Occipital lobe (tissue), 2 donors: ENCODE measurements around the gene PQBP1. TPM values are rescaled to one million over a fixed set of nuclear protein-coding genes. Genes with fewer than 3 reads are reported as not detected.
"Not testable (repeated sequence)": the region's sequence is repeated elsewhere in the genome, so short reads cannot be mapped to it uniquely, and the experiment has no call there.

Experiments used
- DNase-seq: peaks from one replicate; lab custom pipeline; 2025; lab: John Stamatoyannopoulos, UW
- total RNA-seq: library from RNA; depleted of rRNA; stranded (reverse); fragments of >200 nt; gene quantifications from one replicate; pipeline ENCODE4 v1.2.3, GENCODE V29; 2014

PQBP1 gene, protein sequence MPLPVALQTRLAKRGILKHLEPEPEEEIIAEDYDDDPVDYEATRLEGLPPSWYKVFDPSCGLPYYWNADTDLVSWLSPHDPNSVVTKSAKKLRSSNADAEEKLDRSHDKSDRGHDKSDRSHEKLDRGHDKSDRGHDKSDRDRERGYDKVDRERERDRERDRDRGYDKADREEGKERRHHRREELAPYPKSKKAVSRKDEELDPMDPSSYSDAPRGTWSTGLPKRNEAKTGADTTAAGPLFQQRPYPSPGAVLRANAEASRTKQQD
- 26.8 TPM for total RNA-seq

DNA sequence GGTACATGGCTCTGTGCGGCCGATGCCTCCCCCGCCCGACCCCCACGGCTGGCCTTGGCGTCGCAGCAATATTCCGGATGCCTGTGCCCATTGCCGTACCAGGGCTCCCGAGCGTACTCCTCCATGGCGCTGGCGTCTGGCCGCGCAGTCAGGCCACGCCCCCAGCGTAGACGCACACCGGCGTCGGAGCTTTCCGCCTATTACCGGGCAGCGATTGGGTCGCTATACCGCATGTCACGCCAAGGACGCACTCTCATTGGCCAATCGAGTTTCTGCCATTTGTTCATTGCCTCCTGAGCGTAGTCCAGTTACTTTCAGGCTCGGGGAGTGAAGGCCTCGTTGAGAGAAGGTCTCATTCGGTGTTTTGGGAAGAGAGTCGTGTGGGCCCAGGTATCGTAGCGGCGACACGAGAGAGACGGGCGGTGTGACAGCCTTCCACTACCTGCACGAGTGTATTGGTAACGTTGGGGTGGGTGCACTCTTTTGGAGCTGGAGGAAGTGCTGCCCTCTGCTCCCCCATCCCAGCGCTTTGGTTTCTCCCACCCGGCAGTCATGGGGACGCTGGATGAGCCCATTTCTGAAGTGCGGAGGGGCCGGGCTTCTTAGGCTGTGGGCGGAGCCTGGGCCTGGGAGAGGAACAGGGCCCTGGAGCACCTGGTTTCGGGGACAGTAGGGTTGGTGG lies at the start of gene PQBP1, which contains the start of gene TIMM17B:
PQBP1 (plus strand) TSS at position 306 of the 682 bp plus-strand sequence. CDS start 580 bp downstream, outside the sequence.
TIMM17B (minus strand) TSS at position 144 of the 682 bp plus-strand sequence; CDS start at position 125, 19 bp downstream.
- DNase-seq: peak; percentile 85

DNA sequence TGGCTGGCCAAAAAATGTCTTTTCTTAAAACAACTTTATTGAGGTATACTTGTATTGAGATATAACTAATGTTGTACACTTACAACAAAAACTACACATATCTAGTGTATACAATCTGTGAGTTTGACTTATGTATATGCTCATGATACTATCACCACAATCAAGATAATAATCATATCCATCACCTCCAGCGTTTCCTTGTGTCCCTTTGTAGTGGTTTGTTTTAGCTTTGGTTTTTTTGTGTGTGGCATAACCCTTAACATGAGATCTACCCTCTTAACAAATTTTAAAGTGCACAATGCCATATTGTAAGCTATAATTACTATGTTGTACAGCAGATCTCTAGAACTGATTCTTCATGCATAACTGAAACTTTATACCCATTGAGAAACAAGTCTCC lies 48.9 kb upstream of the PQBP1 start:
- no peak for DNase-seq

DNA sequence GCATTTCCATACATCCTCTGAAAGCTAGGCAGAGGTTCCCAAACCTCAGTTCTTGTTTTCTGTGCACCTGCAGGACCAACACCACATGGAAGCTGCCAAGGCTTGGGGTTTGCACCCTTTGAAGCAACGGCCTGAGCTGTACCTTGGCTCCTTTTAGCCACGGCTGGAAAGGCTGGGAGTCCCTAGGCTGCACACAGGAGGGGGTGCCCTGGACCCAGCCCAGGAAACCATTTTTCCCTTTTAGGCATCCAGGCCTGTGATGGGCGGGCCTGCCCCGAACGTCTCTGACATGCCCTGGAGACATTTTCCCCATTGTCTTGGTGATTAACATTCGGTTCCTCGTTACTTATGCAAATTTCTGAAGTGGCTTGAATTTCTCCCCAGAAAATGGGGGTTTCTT lies 44.9 kb upstream of the PQBP1 start:
- no peak for DNase-seq

DNA sequence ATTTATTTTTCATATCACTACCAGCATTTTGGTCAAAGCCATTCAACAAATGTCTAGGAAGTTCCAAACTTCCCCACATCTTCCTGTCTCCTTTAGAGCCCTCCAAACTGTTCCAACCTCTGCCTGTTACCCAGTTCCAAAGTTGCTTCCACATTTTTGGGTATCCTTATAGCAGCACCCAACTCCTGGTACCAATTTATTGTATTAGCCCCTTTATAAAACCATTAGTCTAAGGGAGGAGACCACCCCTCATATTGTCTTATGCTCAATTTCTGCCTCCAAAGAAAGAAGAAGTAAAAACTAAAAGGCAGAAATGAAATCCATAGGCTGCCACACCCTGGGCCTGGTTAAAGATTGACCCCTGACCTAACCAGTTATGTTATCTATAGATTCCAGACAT lies 44.2 kb upstream of the PQBP1 start:
- DNase-seq: not testable (repeated sequence)

DNA sequence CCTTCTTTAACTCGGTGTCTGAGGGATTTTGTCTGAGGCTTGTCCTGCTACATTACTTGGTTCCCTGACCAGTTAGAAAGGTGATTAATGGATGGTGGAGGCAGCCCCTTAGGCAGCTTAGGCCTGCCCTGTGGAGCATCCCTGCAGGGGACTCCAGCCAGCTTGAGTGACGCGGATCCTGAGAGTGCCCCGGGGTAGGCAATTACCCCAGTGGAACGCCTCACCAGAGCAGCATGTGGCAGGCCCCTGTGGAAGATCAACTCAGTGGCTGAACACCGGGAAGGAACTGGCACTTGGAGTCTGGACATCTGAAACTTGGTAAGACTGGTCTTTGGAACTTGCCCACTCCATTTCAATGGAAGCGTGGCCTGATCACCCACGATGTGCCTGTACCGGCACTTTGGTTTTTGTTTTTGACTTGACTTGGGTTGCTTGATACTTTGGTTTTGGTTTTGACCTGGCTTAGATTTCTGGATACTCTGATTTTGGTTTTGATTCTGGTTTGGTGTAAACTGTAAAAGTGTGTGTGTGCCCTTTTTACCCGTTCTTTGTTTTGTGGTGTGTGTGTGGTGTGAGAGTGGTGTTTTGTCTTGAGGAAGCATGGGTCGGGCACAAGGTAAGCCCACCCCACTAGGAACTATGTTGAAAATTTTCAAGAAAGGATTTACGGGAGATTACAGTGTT lies 43.5 kb upstream of the PQBP1 start:
- not testable (repeated sequence) for DNase-seq

DNA sequence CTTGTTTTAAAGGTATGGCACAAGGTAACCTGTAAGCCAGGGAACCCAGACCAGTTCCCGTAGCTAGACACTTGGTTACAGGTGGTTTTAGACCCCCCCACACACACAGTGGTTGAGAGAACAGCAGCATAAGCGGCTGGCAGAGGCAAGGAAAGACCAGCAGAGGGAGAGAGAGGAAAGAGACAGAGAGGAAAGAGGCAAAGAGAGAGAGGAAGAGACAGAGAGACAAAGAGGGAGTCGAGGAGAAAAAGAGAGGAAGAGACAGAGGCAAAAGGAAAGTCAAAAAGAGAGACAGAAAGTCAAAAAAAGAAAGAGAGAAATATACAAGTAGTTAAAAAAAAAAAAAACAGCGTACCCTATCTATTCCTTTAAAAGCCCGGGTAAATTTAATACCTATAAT lies 42.8 kb upstream of the PQBP1 start:
- no peak for DNase-seq

DNA sequence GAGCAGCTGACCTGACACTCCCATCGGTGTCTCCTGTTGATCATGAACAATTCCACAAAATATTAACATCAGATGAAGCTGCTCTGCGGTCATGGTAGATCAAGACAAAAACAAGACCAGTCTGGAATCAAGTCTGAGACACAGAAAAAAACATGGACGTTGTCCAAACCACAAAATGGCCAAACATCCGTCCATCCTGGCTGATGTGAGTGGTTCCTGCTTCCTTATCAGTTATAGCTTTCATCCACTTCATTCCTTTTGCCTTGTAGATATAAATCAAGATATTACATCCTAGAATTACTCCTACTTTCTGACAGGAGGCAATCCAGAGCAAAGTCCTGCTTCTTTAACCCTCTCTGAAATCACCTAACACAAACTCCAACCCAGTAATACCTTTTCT lies 33.5 kb upstream of the PQBP1 start:
- no peak for DNase-seq

DNA sequence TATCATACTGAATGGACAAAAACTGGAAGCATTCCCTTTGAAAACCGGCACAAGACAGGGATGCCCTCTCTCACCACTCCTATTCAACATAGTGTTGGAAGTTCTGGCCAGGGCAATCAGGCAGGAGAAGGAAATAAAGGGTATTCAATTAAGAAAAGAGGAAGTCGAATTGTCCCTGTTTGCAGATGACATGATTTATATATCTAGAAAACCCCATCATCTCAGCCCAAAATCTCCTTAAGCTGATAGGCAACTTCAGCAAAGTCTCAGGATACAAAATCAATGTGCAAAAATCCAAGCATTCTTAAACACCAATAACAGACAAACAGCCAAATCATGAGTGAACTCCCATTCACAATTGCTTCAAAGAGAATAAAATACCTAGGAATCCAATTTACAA lies 25.7 kb upstream of the PQBP1 start:
- not testable (repeated sequence) for DNase-seq

DNA sequence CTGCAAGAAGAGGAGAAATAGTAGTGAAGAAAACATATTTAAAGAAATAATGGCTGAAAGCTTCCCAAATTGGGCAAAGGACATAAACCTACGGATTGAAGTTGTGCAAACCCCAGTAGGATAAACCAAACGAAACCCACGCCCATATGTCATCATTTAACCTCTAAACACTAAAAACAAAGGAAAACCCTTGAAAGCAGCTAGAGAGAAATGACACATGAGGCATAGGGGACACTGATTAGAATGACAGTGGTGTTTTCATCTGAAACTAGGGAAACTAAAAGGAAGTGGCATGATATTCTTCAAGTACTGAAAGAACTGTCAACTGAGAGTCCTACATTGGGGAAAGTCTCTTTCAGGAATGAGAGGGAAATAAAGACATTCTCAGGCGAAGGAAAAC lies 20.8 kb upstream of the PQBP1 start:
- DNase-seq: not testable (repeated sequence)

DNA sequence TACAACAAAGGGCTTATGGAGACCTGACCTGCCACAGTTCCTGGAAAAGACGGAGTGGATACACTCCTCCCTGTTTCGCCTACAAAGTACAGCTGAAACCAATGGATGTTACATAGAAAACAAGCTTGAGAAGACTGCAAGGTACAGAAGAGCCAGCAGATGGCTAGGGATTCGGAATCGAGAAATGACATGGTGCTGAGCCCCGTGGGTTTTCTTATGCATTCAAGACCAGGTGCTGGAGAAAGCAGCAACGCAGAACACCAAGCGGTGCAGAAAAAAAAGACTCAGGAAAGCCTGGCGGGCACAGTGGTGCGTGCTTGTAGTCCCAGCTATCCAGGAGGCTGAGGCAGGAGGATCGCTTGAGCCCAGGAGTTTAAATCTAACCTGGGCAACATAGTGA lies 14.0 kb upstream of the PQBP1 start:
- DNase-seq: no peak

DNA sequence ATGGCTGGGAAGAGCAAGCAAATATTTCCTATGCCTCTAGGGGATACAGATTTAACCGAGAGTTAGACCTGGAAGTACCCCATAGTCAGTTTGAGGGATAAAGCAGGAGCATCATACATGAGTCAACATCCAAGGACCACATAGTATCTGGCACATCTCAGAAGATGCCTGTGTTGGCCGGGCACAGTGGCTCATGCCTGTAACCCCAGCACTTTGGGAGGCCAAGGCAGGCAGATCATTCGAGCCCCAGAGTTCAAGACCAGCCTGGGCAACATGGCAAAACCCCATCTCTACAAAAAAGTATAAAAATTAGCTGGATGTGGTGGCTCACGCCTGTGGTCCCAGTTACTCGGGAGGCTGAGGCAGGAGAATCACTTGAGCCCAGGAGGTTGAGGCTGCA lies 11.1 kb upstream of the PQBP1 start:
- DNase-seq: not testable (repeated sequence)

DNA sequence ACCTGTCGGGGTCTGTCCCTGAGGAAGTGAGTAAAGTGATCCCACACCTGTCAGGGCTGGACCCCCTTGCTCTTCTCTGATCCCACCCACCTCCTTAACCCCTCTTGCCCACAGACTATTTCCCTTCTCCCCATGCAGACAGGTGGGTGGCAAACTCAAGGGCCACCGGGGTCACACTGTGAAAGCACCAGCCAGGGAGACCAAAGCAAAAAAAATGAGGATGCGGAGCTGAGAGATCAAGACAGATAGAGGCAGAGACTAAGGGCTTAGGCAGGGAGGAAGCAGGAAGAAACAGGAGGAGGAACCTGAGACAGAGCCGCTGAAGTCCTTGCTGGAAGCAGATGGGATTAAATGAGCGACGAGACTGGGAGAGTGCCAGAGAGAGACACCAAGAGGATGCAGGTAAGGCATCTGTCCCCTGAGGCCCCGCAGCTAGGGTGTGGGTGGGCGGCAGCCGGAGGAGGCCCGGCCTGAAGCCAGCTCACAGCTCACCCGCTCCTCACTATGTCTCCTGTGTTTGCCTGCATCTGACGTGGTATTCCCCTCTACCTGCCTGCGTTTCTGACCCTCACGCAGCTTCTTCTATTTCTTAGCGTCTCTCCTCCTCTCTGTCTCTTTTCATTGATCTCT lies 7.3 kb upstream of the PQBP1 start:
- no peak for DNase-seq

DNA sequence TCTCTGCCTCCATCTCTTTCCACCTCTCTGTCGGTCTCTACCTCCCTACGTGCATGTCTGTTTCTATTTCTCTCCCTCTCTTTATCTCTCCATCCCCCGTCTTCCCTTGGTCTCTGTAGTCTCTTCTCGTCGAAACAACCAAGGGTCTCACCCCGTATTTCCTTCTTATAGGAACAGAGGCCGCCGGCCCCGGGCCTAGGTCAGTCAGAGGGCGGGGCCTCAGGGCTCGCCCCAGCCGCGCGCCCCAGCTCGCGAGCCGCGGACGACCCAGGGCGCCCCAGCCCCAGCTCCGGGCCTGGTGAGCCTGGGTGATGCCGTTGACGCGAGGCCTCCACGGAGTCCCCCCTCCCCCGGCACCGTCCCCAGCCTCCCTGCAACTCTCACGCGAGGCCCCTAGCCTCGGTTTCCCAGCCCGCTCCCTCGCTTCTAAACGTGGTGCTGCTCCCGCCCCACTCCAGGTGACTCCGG lies 6.8 kb upstream of the PQBP1 start:
- peak; percentile 31 for DNase-seq

DNA sequence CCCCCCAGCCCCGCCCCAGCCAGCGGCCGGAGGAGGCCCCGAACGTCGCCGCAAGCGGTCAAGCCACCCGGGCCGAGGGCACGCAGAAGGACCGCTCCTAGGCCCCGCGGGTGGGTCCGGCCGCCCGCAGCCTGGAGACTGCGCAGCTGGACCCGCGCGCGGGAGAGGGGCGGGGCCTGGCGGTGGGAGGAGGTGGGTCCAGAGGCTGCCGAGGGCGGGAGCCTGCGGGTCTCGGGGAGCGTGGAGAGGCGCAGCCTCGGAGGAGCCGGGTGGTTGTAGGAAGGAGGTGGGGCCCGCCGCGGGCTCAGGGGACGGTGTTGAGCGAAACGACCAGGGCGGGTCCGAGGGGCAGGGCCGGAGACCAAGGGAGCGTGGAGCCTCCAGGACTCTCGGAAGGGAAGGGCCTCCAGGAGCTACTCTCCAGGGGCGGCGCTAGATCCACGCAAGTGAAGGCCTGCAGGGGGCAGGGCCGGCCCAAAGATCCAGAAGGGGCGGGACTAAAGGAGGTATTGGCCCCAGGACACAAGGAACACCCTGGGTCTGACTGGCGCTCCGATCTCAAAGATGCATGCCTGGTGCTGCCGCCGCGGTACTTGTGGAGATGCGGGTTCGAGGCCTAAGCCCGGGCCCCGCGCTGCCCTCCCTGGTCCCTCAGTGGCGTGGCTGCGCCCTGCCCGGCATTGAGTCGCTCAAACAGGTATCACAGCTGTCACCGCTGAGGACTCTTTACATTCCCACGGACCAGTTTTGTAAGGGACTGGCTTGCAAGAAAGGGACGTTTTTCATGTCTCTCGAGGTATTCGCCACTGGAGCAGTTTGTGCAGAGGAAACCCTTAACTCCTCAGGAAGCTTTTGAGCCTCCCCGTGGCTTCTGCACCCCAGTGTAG lies 6.1 kb upstream of the PQBP1 start:
- peak; percentile 70 for DNase-seq

DNA sequence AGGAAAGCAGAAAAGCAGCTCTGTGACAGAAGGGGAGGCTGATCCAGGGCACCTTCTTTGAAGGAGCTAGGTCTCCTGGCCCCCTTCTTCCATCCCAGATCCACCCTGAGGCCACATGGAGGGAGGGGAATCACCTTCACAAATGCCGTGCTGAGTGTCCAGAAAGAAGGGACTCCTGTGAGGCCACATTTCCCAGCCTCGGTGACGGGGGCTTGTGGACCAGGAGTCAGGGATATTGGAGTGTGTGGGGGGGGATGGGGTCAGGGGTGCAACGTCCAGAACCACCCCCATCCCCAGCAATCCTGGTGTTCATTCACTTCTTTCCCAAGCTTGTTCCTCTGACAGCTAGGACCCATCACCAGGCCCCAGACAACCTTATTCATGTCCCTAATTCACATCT lies 4.8 kb upstream of the PQBP1 start:
- no peak for DNase-seq

DNA sequence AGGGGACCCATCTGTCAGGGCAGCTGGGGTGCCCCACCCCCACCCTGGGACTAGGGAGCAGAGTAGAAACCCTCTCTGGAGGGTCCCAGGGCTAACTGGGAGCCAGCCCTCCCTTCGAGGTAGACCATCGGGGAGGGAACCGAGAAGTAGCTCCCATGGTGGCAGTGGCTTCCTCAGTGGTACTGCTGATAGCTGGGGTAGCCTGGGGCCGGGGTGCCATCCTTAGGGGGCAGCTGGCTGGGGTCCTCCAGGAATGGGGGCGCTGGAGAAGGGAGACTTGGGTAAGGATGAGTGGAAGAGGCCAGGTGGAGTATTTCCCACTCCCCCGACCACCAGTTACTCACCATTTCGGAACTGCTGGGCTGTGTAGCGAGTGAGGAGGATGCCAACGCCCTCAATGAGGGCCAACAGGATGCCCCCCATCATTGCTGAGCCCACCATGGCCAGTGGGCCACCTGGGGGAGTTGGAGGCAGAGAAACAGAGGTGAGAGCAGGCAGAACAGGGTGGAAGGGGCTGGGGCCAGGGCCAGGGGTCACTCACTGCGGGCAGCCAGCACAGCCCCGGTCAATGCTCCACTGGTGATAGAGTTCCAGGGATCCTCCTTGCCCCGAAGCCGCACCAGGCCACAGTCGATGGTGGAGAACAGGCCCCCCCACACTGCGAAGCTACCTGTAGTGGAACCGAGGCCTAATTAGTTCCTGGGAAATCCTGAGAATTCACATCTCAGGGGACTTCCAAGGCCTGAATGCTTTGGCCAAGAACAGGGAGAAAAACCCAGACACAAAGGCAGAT lies 4.0 kb upstream of the PQBP1 start:
- DNase-seq: no peak

DNA sequence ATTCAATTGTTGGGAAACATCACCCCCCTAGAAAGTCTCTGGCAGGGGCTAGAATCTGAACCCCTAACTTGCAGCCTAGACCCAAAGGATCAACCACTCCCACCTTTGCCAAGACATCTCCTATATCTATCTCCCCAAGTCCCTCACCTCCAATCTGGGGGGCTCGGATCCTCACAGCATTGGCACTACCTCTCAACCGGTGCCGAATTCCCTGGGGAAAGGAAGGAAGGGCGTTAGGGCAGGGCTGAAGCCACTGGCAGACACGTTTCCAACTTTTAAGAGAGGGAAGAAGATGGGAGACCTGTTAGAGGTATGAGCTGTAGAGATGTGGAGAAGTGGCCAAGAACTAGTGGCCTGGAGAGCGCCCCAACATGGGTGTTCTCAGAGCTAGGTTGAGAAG lies 2.8 kb upstream of the PQBP1 start:
- DNase-seq: no peak

DNA sequence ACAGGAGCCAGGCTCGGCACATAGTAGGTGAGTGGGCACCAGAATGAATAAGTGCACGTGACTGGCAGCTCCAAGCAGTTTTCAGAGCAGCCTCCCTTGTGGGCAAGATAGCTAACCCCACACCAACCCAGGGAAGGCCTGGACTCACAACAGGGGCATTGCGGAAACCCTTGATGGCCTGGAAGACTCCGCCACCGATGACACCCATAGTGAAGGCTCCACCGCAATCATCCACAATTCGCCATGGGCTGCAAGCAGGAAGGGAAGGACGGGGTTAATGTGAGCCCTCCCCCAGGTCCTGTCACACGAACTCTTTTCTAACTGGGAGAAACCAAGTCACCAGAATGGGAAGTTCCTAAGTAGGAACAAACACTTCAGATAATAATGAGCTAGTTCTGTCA lies 1.1 kb upstream of the PQBP1 start:
- no peak for DNase-seq

DNA sequence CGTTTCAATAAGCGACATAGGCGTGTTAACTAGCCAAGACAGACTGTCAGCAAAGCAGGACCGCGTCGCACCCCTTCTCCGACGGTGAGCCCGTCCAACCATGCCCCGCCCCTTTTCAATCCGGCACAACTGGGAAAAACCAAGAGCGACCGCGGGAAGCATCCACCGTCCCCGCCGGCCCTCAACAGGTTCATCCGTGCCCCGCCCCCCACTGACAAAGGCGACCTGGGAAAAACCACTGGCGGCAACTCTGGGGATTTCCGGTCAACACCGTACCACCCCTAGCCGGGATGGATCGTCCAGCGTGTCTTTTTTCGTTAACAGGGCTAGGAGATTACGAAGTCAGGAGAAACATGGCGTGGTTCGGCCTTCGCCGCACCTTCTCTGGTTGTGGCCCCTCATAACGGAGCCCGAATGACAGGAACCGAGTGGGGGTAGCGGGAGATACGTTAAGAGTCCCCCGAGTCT lies 539 bp upstream of the PQBP1 start:
- DNase-seq: peak; percentile 39

DNA sequence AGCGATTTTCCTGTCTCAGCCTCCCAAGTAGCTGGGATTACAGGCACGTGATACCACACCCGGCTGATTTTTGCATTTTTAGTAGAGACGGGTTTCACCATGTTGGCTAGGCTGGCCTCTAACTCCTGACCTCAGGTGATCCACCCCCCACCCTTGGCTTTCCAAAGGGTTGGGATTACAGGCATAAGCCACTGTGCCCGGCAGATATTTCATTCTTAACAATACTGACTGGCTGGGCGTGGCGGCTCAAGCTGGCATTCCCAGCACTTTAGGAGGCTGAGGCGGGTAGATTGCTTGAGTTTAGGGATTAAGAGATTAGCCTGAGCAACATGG lies 1.3 kb downstream of the PQBP1 start:
- DNase-seq: no peak
